B cell (primary cell): ENCODE results near the gene PCSK7.

Experiments used
- CTCF ChIP-seq: fragments of 200-600 bp; IDR thresholded peaks from one replicate; pipeline ENCODE4 v1.8.0; 2022; ENCODE audit warnings: antibody characterized with exemption, mild to moderate bottlenecking
- EZH2 ChIP-seq: IDR thresholded peaks from 2 replicates; pipeline ENCODE4 v1.6.1; 2012; ENCODE audit warnings: borderline replicate concordance, low read depth, mild to moderate bottlenecking, moderate library complexity, low read length; ENCODE audit not compliant: insufficient read depth, poor library complexity, severe bottlenecking

DNA sequence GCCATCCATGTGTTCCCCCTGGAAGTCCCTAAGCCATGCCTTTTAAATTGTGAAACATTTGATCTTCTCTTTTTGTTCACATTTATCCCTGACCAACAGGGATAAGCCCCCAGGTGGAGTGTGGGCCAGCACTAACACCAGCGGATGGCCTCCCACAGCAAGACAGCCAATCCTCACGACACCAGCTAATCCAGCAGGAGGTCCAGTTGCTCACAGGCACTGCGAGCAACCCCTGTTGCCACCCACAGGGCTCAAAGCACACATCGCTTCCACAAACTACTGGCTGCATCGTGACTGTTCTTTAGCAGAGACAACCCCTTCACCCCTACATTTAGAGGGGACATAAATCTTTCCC is 2.0 kb downstream of the PCSK7 start:
- TF ChIP-seq CTCF (no peak), EZH2 (no peak)
